ENCODE results near the gene TRIM56.
"Not testable (repeated sequence)": the region's sequence is repeated elsewhere in the genome, so short reads cannot be mapped to it uniquely, and the experiment has no call there.

The TRIM56 gene

DNA sequence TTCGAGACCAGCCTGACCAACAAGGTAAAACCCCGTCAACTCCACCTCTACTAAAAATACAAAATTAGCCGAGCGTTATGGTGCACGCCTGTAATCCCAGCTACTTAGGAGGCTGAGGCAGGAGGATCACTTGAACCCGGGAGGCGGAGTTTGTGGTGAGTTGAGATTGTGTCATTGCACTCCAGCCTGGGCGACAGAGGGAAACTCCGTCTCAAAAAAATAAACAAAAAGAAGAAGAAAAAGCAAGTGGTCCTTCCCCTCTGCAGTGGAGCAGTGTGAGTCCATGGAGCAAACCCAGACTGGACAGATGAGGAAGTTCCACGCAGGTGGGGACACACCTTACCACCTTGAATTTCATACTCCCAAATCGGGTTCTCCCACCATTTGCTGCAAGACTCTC is 28.6 kb downstream of the TRIM56 start:
- DNase-seq (ENCODE audit: low spot score) = no peak

DNA sequence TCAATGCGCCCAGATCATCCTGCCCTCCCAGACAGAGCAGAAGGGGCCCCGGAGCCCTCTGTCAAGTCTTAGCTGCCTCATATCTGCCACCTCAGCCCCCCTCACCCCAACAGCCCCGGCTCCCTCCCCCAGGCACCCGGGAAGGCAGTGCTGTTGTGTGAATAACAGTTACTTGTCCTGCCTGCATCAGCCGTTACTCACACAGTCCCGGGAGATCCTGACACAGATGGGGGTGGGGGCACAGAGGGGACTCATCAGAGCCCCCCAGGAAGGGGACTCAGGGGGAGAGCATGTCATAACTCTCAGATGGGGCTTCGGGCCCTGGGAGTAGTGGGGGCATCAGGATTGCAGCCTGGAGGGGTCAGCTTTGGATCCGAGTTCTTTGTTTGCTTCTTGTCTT is 29.2 kb downstream of the TRIM56 start:
- DNase-seq (ENCODE audit: low spot score) = no peak

DNA sequence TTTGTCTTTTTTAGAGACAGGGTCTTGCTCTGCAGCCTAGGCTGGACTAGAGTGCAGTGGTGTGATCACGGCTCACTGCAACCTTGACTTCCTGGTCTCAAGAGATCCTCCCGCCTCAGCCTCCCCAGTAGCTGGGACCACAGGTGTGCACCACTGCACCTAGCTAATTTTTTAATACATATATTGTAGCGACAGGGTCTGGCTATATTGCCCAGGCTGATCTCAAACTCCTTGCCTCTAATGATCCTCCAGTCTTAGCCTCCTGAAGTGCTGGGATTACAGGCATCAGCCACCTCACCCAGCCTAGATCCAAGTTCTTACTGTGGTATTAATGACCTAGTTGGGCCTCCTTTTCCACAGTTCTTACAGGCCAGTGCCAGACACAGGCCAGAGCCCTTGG is 29.9 kb downstream of the TRIM56 start:
- no peak for DNase-seq (ENCODE audit: low spot score)

DNA sequence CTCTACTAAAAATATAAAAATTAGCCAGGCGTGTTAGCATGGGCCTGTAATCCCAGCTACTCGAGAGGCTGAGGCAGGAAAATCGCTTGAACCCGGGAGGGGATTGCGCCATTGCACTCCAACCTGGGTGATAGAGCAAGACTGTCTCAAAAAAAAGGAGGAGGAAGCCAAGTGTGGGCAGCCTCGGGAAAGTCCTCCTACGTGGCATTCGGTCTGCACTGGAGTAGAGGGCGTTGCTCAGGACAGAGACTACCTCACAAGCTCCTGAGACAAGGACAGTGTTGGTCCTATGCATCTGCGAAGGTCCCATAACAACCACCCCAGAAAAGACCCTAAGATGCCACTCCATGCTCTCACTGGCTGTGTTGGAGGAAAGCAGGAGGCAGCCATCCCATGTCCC is 31.6 kb downstream of the TRIM56 start:
- no peak for DNase-seq (ENCODE audit: low spot score)

DNA sequence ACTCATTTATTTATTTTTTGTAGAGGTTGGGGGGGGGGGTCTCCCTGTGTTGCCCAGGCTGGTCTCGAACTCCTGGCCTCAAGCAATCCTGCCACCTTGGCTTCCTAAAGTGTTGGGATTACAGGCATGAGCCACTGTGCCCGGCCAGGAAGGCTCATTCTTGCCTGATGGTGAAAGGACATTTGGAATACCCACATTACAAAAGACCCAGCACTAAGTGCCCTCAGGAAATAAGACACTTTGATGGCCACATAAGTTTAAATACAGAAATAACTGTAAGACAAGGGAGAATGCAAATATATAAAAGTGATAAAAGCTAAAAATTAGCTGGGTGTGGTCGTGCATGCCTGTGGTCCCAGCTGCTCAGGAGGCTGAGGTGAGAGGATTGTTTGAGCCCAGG is 33.6 kb downstream of the TRIM56 start:
- DNase-seq (ENCODE audit: low spot score) = no peak

DNA sequence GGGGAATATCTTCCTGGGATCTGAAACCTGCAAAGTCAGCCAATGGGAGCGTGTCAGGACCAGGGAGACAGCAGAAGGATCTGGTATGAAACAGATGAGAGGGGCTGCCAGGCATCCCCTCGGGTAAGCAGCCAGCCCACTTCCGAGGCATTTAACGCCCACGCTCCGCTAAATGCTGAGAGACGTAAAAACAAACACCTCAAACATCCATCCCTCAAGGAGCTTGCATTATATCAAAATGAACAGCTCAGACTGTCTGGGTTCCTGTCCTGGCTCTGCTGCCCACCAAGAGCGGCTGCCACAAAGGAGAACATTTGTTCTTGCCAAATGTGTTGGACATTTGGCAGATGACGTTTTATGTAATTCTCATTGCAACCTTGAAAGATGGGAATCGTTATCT is 34.6 kb downstream of the TRIM56 start:
- DNase-seq (ENCODE audit: low spot score) = no peak

DNA sequence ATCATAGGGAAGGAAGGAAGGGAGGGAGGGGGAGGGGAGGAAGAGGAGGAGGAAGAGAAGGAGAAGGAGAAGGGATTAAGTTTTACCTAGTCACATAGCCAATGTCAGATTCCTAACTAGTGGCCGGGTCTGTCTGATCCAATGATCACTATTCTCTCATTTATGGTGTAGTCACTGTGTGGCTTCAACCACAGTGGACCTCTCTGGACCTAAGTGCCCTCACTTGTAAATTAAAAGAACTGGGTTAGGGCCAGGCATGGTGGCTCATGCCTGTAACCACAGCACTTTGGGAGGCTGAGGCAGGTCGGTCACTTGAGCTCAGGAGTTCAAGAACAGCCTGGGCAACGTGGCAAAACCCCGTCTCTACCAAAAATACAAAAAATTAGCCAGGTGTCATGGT is 35.0 kb downstream of the TRIM56 start:
- DNase-seq (ENCODE audit: low spot score) = no peak

DNA sequence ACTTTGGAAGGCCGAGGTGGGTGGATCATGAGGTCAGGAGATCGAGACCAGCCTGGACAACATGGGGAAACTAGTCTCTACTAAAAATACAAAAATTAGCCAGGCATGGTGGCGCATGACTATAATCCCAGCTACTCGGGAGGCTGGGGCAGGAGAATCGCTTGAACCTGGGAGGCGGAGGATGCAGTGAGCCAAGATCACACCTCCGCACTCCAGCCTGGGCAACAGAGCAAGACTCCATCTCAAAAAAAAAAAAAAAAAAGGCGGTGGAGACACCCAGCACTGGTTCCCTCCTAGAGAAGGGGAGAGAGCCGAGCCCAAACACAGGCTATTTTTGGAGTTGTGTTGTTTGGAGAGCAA is 36.3 kb downstream of the TRIM56 start:
- not testable (repeated sequence) for DNase-seq (ENCODE audit: low spot score)

DNA sequence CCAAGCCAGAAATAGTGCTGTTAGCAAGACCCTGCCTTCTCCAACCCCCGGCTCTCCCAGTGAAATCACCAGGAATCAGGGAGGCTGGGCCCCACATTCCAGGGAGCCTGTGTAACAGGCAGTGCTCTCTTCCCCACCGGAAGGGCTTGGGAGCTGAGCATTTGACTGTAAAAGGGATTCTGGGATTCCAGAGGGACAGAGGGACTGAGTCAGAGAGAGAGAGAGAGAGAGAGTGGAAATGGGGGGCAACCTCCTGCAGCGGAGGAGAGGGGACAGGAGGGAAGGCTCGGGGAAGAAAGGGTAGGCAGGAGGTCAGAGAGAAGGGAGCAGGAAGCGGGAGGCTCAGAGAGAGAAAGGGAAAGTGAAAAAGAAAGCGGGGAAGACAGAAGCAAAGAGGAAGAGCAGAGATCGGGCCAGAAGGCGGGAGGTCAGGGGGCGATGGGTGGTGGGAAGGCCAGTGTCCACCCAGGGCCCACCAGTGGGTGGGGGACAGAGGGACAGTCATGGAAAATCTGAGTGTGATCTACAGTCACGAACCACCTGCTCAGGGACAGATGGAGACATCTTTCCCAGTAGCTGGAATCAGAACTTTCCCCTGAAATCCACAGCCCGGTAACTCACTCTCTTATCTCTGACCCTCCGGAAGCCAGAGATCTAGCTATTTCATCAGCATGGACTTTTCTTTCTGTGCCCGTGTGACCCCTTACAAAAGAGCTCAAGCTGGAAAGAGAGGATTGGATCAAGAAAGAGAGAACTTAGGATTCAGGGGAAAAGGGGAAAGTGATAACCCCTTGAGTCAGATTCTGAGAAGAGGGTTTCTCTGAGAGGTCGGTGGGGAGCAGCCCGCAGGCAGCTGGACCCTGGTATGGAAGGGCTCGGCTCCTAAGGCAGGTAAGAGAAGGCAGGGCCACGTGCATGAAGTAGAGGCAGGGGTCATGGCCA is 37.0 kb downstream of the TRIM56 start:
- peak; percentile 97 for DNase-seq (ENCODE audit: low spot score)

DNA sequence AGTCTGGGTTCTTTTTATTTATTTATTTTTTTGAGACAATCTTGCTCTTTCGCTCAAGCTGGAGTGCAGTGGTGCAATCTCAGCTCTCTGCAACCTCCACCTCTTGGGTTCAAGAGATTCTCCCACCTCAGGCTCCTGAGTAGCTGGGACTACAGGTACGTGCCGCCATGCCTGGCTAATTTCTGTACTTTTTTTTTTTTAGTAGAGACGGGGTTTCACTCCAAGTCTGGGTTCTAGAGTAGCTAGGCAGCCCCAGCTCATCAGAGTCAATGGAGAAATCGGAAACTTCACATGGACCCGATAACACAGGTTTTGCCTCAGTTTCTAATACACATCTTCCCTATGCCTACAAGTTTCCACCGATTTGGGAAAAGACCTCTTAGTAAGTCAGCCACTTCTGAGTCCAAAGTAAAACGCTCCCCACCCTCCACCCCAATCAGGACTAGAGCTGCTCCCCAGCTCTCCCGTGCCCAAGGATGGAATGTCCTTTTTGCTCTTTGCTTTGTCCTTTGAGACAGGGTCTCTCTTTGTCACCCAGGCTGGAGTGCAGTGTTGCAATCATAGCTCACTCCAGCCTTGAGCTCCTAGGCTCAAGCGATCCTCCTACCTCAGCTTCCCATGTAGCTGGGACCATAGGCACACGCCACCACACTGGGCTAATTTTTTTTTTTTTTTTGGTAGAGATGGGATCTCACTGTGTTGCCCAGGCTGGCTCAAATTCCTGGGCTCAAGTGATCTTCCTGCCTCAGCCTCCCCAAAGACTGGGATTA is 37.8 kb downstream of the TRIM56 start:
- no peak for DNase-seq (ENCODE audit: low spot score)

DNA sequence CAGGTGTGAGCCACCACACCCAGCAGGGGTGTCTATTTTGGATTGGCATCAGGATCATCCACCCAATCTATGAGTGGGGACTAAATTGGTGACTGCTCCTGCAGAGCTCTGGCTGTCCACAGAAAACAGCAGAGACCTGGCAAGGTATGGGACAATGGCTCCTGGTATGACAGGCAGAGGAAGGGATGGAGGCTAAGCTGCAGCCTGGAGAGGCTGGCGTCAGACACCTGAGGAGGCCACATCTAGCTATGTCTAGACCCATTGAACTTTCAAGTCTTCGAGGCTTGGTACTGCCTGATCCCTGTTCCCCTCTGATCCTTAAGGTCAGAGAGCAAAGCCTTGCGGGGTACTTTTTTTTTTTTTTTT is 38.4 kb downstream of the TRIM56 start:
- no peak for DNase-seq (ENCODE audit: low spot score)

DNA sequence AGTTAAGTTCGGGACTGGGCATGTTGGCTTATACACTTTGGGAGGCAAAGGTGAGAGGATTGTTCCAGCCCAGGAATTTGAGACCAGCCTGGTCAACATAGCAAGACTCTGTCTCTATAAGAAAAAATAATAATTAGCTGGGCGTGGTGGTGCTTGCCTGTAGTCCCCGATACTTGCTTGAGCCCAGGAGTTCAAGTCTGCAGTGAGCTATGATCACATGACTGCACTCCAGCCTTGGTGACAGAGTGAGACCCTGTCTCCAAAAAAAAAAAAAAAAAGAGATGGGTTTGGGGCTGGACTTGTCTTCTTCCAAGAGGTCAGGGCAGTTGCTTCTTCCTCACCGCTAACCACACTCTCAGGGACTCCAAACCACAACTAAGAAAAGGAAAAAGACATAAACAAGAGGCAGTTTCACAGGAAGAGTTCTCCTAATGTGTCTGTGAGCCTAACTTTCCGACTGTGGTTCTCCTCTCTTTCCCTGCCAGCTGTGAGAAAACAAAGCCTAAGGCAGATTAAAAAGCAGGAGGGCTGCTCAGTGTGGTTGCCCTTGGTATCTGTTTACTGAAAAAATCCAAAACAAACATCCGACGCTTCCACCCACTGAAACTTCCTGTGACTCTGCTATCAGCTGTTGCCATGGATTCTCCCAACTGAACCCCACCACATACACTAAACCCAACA is 39.2 kb downstream of the TRIM56 start:
- no peak for DNase-seq (ENCODE audit: low spot score)

DNA sequence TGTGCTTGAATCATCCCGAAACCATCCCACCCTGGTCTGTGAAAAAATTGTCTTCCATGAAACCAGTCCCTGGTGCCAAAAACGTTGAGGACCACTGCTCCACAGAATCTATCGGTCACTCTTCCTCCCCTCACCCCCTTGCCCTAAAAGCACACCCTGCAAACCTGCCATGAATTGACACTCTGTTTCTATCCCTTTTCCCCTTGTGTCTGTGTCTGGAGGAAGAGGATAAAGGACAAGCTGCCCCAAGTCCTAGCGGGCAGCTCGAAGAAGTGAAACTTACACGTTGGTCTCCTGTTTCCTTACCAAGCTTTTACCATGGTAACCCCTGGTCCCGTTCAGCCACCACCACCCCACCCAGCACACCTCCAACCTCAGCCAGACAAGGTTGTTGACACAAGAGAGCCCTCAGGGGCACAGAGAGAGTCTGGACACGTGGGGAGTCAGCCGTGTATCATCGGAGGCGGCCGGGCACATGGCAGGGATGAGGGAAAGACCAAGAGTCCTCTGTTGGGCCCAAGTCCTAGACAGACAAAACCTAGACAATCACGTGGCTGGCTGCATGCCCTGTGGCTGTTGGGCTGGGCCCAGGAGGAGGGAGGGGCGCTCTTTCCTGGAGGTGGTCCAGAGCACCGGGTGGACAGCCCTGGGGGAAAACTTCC is 40.8 kb downstream of the TRIM56 start:
- DNase-seq (ENCODE audit: low spot score) = no peak

DNA sequence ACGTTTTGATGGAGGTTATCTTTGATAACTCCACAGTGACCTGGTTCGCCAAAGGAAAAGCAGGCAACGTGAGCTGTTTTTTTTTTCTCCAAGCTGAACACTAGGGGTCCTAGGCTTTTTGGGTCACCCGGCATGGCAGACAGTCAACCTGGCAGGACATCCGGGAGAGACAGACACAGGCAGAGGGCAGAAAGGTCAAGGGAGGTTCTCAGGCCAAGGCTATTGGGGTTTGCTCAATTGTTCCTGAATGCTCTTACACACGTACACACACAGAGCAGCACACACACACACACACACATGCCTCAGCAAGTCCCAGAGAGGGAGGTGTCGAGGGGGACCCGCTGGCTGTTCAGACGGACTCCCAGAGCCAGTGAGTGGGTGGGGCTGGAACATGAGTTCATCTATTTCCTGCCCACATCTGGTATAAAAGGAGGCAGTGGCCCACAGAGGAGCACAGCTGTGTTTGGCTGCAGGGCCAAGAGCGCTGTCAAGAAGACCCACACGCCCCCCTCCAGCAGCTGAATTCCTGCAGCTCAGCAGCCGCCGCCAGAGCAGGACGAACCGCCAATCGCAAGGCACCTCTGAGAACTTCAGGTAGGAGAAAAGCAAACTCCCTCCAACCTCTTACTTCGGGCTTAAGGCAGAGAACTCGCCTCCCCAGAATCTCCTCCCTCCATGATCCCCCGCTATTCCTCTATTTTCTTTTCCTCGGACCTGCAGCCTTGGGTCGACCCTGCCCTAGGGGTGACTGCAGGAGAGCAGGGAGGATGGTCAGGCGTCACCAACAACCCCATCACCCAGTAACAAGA is 41.6 kb downstream of the TRIM56 start, which contains the start of gene SERPINE1:
Gene SERPINE1, plus strand, starts transcription at position 454 of the 809 bp plus-strand sequence. CDS start 1,290 bp downstream, outside the sequence.
- DNase-seq (ENCODE audit: low spot score) = peak; percentile 99

DNA sequence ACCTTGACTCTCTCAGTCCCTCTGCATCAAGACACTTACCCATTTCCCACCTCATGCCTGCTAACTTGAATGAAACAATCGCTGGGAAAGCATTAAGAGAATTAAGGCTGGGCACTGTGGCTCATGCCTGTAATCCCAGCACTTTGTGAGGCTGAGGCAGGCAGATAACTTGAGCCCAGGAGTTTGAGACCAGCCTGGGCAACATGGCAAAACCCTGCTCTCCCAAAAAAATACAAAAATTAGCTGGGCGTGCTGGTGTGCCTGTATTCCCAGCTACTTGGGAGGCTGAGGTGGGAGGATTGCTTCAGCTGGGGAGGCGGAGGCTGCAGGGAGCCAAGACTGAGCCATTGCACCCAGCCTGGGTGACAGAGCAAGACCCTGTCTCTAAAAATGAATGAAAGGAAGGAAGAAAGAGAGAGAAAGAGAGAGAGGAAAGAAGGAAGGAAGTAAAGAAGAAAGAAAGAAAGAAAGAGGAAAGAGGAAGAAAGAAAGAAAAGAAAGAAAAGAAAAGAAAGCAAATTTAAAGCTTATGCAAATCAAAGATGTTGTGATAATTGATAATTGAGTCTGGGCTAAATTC is 42.3 kb downstream of the TRIM56 start:
- DNase-seq (ENCODE audit: low spot score) = no peak

DNA sequence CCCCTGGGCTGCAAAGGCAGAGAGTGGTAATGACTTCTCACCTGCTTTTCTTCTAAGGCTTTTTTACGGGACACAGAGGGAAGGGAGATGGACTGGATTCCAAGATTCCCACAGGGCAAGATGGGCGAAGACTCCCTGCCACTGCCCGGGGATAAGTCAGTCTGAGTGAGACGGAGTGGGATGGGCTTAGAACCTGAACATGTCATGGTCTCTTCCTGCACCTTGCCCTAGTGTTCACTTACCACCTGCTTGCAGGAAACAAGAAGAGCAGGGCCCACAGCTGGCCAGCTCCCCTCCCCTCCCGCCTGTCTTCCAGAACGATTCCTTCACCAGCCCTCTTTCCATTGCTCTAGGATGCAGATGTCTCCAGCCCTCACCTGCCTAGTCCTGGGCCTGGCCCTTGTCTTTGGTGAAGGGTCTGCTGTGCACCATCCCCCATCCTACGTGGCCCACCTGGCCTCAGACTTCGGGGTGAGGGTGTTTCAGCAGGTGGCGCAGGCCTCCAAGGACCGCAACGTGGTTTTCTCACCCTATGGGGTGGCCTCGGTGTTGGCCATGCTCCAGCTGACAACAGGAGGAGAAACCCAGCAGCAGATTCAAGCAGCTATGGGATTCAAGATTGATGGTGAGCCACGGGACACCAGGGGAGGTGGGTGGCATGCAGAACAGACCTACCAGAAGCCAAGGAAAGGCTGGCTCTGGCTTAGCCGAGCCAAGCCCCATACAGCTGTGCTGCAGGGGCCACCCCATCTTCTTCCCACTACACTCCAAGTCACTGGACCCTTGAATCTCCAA is 43.0 kb downstream of the TRIM56 start:
- no peak for DNase-seq (ENCODE audit: low spot score)

DNA sequence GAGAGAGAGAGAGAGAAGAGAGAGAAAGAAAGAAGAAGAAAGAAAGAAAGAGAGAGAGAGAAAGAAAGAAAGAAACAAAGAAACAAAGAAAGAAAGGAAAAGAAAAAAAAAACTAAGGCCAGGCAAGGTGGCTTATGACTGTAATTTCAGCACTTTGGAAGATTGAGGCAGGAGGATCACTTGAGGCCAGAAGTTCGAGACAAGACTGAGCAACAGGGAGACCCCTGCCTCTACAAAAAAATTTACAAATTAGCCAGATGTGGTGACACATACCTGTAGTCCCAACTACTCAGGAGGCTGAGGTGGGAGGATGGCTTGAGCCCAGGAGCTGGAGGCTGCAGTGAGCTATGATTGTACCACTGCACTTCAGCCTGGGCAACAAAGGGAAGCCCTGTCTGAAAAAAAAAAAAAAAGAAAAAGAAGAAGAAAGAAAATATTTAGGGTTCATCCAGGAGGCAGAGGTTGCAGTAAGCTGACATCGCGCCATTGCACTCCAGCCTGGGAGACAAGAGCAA is 44.4 kb downstream of the TRIM56 start:
- no peak for DNase-seq (ENCODE audit: low spot score)

DNA sequence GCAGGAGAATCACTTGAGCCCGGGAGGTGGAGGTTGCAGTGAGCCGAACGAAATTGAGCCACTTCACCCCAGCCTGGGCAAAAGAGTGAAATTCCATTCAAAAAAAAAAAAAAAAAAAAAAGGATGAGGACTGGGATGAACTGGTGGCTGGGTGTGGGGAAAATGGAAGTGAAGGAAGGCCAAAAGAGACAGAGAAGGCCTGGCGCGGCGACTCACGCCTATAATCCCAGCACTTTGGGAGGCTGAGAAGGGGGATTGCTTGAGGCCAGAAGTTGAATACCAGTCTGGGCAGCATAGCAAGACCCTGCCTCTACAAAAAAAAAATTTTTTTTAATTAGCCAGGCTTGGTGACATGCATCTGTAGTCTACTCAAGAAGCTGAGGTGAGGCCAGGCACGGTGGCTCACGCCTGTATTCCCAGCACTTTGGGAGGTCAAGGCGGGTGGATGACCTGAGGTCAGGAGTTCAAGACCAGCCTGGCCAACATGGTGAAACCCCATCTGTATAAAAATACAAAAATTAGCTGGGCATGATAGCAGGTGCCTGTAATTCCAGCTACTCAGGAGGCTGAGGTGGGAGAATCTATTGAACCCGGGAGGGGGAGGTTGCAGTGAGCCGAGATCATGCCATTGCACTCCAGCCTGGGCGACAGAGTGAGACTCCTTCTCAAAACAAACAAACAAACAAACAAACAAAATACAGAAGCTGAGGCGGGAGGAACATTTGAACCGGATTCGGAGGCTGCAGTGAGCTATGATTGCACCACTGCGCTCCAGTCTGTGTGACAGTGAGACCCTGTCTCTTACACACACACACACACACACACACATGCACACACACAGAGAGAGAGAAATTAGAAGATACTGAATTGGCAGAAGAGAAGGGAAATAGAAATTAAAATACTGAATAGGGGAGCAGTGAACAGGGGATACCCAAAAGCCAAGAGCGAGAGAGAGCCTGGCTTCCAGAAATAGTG is 47.6 kb downstream of the TRIM56 start:
- not testable (repeated sequence) for DNase-seq (ENCODE audit: low spot score)
